Chondrocyte (in vitro differentiated cells): Measurements from ENCODE around the gene STOML1. TPM values are rescaled to one million over a fixed set of nuclear protein-coding genes. Genes with fewer than 3 reads are reported as not detected.
A peak's percentile ranks its signal among the peaks of the same experiment; 100 is the strongest.
"Not testable (repeated sequence)": the region's sequence is repeated elsewhere in the genome, so short reads cannot be mapped to it uniquely, and the experiment has no call there.

Experiments
- DNase-seq: peaks from one replicate; pipeline ENCODE4 v3.0.0; 2021; ENCODE audit warnings: mixed read lengths, low spot score
- H3K27ac Mint-ChIP-seq: one replicate; pipeline ENCODE4 v1.8.0; 2021; ENCODE audit warnings: mild to moderate bottlenecking, moderate library complexity, mixed read lengths; ENCODE audit not compliant: unreplicated experiment
- H3K27me3 Mint-ChIP-seq: 2 replicates; pipeline ENCODE4 v1.8.0; 2021; ENCODE audit warnings: low read depth, mixed read lengths
- H3K36me3 Mint-ChIP-seq: 2 replicates; pipeline ENCODE4 v1.8.0; 2021; ENCODE audit warnings: low read depth, mixed read lengths
- H3K4me1 Mint-ChIP-seq: 2 replicates; pipeline ENCODE4 v1.8.0; 2021; ENCODE audit warnings: low read depth, mild to moderate bottlenecking, mixed read lengths
- H3K4me3 Mint-ChIP-seq: one replicate; pipeline ENCODE4 v1.8.0; 2021; ENCODE audit warnings: mild to moderate bottlenecking, moderate library complexity, mixed read lengths; ENCODE audit not compliant: unreplicated experiment
- H3K9me3 Mint-ChIP-seq: 2 replicates; pipeline ENCODE4 v1.8.0; 2021; ENCODE audit warnings: low read depth, mixed read lengths
- total RNA-seq: library from RNA; stranded (reverse); gene quantifications from 3 replicates; pipeline ENCODE4 v1.2.1, GENCODE V29; 2021
- TF ChIP-seq, protein P1 (sequence below): fragments of 200-600 bp; sonication (generic); IDR thresholded peaks from 2 replicates; pipeline ENCODE4 v1.5.0; 2021; ENCODE audit warnings: antibody characterized with exemption, mild to moderate bottlenecking, moderate library complexity

The STOML1 gene
- total RNA-seq, 1 donor from 2014 or later, result 18.9 TPM

- H3K4me3 Mint-ChIP-seq, result peak overlapping the region; percentile 50
- H3K4me1 Mint-ChIP-seq, result peaks cover 96% of the 10 kb centered on the region
- peaks cover 5% of the 10 kb centered on the region for H3K36me3 Mint-ChIP-seq
Measured at GRCh38 chr15:73939138-73939537, 53.0 kb downstream of the STOML1 start.

DNA sequence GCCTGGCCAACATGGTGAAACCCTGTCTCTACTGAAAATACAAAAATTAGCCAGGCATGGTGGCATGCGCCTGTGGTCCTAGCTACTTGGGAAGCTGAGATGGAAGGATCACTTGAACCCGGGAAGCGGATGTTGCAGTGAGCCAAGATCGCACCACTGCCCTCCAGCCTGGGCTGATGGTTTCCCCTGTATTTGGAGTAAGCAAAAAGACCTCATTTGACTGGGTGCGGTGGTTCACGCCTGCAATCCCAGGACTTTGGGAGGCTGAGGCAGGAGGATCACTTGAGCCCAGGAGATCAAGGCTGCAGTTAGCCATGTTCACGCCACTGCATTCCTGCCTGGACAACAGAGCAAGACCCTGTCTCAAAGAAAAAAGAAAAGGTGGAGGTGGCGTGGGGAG, 53.6 kb downstream of the STOML1 start:
- Mint-ChIP-seq H3K27ac (peak overlapping the region; percentile 97), H3K4me1 (peaks cover 96% of the 10 kb centered on the region)
- not testable (repeated sequence) for H3K4me3 Mint-ChIP-seq, H3K9me3 Mint-ChIP-seq, DNase-seq, H3K27me3 Mint-ChIP-seq, H3K36me3 Mint-ChIP-seq

More at GRCh38 chr15:73939138-73939537, 53.0 kb downstream of the STOML1 start:
- H3K9me3 Mint-ChIP-seq, result no peaks in the 10 kb centered on the region
- no peak for DNase-seq
- H3K27ac Mint-ChIP-seq, result peak overlapping the region; percentile 97
- H3K27me3 Mint-ChIP-seq, result no peaks in the 10 kb centered on the region
- TF ChIP-seq, protein P1, sequence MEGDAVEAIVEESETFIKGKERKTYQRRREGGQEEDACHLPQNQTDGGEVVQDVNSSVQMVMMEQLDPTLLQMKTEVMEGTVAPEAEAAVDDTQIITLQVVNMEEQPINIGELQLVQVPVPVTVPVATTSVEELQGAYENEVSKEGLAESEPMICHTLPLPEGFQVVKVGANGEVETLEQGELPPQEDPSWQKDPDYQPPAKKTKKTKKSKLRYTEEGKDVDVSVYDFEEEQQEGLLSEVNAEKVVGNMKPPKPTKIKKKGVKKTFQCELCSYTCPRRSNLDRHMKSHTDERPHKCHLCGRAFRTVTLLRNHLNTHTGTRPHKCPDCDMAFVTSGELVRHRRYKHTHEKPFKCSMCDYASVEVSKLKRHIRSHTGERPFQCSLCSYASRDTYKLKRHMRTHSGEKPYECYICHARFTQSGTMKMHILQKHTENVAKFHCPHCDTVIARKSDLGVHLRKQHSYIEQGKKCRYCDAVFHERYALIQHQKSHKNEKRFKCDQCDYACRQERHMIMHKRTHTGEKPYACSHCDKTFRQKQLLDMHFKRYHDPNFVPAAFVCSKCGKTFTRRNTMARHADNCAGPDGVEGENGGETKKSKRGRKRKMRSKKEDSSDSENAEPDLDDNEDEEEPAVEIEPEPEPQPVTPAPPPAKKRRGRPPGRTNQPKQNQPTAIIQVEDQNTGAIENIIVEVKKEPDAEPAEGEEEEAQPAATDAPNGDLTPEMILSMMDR, result no peak

DNA sequence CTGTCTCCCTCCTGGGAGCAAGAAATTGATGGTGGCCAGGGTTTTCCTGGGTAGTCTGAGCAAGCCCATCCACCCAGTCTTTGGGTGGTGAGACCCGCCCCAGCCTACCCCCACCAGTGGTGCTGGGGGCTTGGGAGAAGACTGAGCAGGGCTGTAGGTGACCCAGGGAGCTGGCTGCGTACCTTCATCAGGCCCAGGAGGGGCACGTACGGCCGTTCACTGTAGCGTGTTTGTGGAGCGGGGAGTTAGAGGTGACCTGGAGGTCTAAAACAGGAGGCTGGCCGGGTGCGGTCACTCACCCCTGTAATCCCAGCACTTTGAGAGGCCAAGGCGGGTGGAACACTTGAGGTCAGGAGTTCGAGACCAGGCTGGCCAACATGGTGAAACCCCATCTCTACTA, 54.4 kb downstream of the STOML1 start:
- no peak for DNase-seq
- H3K9me3 Mint-ChIP-seq, result no peaks in the 10 kb centered on the region
- H3K36me3 Mint-ChIP-seq, result peaks cover 5% of the 10 kb centered on the region
- H3K4me3 Mint-ChIP-seq, result no peak overlapping the region
- H3K4me1 Mint-ChIP-seq, result peaks cover 94% of the 10 kb centered on the region
- no peaks in the 10 kb centered on the region for H3K27me3 Mint-ChIP-seq
- peak overlapping the region; percentile 49 for H3K27ac Mint-ChIP-seq
- TF ChIP-seq, protein P1, result no peak

- H3K36me3 Mint-ChIP-seq, result peaks cover 9% of the 10 kb centered on the region
- H3K4me3 Mint-ChIP-seq, result no peak overlapping the region
- TF ChIP-seq, protein P1, result no peak
- no peaks in the 10 kb centered on the region for H3K9me3 Mint-ChIP-seq
- peaks cover 94% of the 10 kb centered on the region for H3K4me1 Mint-ChIP-seq
- no peaks in the 10 kb centered on the region for H3K27me3 Mint-ChIP-seq
- H3K27ac Mint-ChIP-seq, result peak overlapping the region; percentile 49
- no peak for DNase-seq
Measured at GRCh38 chr15:73937296-73937695, 54.8 kb downstream of the STOML1 start.

DNA sequence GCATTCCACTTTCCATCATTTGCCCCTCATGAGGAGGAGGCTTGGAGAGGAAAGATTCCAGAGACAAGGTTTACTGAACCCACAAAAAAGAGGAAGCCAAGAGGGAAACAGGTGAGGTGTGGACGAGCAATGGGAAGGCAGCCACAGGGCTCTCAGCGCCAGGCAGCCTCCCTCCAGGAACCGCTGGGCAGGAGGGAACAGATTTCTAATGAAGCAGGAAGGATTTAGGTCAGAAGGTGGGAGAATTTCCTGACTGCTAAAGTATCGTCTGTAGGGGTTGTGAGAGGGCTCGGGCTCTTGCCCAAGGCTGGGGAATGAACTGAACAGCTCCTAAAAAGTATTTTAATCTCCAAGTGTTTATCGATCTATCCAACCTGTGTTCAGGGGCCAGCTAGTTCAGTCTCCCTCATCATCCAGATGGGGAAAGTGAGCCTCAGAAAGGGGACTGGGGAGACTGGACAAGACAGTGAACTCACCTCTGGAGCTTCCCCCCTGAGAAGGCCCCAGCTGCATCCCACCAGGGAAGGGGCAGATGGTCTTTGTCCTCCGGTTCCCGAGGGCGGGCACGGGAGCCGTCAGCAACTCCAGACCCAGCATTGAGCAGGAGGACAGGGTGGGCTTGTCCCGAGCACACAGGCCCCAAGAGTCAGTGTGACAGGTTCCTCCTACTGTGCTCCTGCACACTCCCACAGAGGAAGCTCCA, 55.4 kb downstream of the STOML1 start:
- Mint-ChIP-seq H3K4me1 (peaks cover 94% of the 10 kb centered on the region), H3K27me3 (no peaks in the 10 kb centered on the region), H3K27ac (peak overlapping the region; percentile 83), H3K9me3 (no peaks in the 10 kb centered on the region), H3K4me3 (no peak overlapping the region), H3K36me3 (peaks cover 9% of the 10 kb centered on the region)
- TF ChIP-seq, protein P1, result peak; percentile 35
- DNase-seq, result peak; percentile 68

- TF ChIP-seq, protein P1, result peak; percentile 66
- Mint-ChIP-seq H3K9me3 (no peaks in the 10 kb centered on the region), H3K4me1 (peaks cover 94% of the 10 kb centered on the region), H3K27ac (peak overlapping the region; percentile 83), H3K27me3 (no peaks in the 10 kb centered on the region), H3K36me3 (peaks cover 11% of the 10 kb centered on the region), H3K4me3 (no peak overlapping the region)
- DNase-seq, result no peak
Measured at GRCh38 chr15:73936181-73936580, 55.9 kb downstream of the STOML1 start.
